OCI-M1 (cell line): ENCODE measurements around the gene TAF1.
A peak's percentile ranks its signal among the peaks of the same experiment; 100 is the strongest.
"Not testable (repeated sequence)": the region's sequence is repeated elsewhere in the genome, so short reads cannot be mapped to it uniquely, and the experiment has no call there.

Experiments used
- DNase-seq: peaks from one replicate; lab custom pipeline; 2025; lab: John Stamatoyannopoulos, UW

TAF1 gene

DNA sequence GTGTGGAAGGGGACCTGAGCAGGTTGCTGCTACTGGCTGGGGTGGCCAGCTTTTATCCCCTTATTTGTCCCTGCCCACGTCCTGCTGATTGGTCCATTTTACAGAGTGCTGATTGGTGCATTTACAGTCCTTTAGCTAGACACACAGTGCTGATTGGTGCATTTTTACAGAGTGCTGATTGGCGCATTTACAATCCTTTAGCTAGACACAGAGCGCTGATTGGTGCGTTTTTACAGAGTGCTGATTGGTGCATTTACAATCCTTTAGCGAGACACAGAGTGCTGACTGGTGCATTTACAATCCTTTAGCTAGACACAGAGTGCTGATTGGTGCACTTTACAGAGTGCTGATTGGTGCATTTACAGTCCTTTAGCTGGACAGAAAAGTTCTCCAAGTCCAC, 135.9 kb downstream of the TAF1 start:
- DNase-seq, result not testable (repeated sequence)

DNA sequence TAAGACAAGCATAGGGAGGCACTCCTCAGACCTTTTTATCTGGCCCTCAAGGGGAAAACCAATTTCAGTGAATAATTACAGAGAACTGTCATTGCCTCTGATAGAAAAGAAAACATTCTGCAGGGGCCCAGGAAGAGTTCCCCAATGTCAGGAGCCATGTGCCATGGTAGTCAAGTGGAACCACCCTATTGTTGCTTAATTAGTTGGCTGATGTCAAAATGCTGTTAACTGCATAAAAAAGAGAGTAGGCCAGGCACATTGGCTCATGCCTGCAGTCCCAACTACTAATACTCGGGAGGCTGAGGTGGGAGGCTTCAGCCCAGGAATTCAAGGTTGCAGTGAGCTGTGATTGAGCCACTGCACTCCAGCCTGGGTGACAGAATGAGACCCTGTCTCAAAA, 138.2 kb downstream of the TAF1 start:
- DNase-seq, result no peak

DNA sequence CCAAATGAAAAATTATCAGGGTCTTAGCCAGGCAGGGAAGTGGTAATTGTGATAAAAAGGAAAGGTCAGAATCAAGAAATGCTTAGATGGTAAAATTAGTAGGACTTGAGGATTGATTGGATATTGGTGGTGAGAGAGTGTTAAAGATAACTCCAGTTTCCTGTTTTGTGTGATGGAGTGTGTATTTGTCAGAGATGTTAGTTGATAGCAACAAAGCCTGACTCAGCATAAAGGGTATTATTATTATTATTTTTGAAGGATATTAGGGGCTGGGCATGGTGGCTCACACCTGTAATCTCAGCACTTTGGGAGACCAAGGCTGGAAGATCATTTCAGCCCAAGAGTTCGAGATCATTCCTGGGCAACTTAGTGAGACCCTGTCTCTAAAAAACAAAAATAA, 143.1 kb downstream of the TAF1 start:
- no peak for DNase-seq

DNA sequence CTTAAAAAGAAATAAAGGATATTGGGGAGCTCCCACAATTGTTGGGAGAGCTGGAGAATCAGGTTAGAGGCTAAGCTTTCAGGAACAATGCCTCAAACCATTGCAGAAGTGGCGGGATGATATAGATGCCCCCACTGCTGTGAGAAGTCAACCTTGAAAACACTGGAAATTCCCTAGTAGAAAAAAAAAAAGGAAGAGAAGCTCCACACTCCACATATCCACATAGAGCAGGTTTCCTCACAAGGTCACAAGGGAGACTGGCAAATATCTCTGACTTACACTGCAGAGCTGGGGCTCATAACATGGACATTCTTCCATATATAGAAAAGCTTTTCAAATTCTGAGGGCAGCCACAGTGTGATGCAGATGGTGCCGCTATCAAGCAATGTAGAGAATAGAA, 144.0 kb downstream of the TAF1 start:
- DNase-seq, result no peak

DNA sequence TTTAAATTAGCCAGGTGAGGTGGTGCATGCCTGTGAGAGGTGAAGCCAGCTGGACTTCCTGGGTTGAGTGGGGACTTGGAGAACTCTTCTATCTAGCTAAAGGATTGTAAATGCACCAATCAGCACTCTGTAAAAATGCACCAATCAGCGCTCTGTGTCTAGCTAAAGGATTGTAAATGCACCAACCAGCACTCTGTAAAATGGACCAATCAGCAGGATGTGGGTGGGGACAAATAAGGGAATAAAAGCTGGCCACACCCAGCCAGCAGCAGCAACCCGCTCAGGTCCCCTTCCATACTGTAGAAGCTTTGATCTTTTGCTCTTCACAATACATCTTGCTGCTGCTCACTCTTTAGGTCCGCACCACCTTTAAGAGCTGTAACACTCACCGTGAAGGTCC, 147.6 kb downstream of the TAF1 start:
- not testable (repeated sequence) for DNase-seq

DNA sequence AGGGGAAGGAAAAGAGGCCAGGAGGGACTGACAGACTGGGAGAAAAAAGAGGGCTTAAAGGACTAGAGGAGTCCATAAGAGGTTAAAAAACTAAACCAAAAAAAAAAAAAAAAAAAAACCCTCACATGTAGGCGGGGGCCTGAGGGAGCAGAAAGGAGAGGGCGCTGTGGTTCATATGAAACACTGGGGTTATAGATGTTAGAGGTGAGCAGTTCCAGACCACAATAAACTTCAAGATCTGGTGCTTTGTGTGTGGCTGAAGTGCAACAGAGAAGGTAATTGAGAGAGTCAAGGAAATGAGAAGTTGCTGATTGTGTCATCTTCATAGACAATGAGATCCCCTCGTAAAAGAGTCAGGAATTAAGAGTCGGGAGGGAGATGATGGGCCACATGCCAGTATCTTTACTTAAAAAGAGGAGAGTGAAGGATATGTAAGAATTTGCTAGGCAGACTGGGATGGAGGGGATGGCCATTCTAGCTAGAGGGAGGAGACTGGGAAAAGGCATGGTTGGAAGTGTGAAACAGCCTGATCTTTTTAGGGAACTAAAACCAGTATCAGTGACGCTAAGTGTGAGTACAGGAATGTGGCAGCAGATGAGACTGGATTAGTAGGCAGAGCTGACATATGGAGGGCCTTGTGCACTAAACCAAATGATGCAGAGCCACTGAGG, 148.3 kb downstream of the TAF1 start:
- DNase-seq, result peak; percentile 2

DNA sequence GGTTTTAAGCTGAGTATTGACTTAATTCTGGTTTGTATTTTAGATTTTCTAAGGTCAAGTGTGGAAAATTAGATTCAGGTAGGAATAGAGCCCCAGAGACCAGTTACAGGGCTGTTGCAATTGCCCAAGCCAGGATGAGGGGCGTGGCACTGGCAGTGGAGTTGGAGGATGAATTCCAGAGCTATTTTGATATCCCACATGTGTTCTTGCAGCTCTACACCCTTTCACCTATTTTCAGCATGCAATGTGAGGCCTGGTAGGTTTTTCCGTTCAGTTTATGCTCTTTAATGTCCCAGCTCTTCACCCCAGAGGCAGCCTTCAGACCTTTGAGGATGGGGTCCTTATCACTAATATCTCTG, 148.9 kb downstream of the TAF1 start:
- DNase-seq, result no peak
